ENCODE data around the gene ABCB10. TPM values are rescaled to one million over a fixed set of nuclear protein-coding genes. Genes with fewer than 3 reads are reported as not detected.
A peak's percentile ranks its signal among the peaks of the same experiment; 100 is the strongest.
"Not testable (repeated sequence)": the region's sequence is repeated elsewhere in the genome, so short reads cannot be mapped to it uniquely, and the experiment has no call there.

The ABCB10 gene
- total RNA-seq (10 to 100 TPM; 16.3 to 20.5 TPM), polyA plus RNA-seq (10 to 100 TPM in 1 of 3 donors, 1 to 10 TPM in 2; 5.1 to 12.8 (median 8.9) TPM), total RNA-seq (17.2 to 37.9 (median 27.7) reads per million in 6 experiments)

GRCh38 chr1:229558460-229559335 is at the start of gene ABCB10:
TSS of gene ABCB10 (minus strand) at chr1:229558707. CDS start at chr1:229558652, 55 bp downstream.
- Mint-ChIP-seq H3K27ac (peak within 1 kb of the TSS; percentile 63 to 95 (median 90)), H3K4me3 (peak within 1 kb of the TSS; percentile 91 to 99 (median 96)), H3K27me3 (no peaks in the 10 kb centered on the region), H3K36me3 (peaks cover 0 to 10% (median 0%) of the 10 kb centered on the region in 3 donors), H3K4me1 (peaks cover 21 to 44% (median 41%) of the 10 kb centered on the region in 4 donors), H3K9me3 (no peaks in the 10 kb centered on the region)
- DNase-seq (peak; percentile 61 to 87 (median 80)), ATAC-seq (peak; percentile 81 to 83)
- POLR2A ChIA-PET = interaction anchor here (0.7 to 4.4 kb wide), 12 partner anchors 9 to 508 kb away, joined by 3 to 74 read pairs (median 4); partner anchors contain the start of genes CCSAP, GALNT2, NUP133 and TAF5L

GRCh38 chr1:229607370-229607769 is 48.9 kb upstream of the ABCB10 start:
- Mint-ChIP-seq H3K27me3 (no peaks in the 10 kb centered on the region), H3K4me3 (no peak overlapping the region), H3K36me3 (peaks cover 19 to 95% (median 50%) of the 10 kb centered on the region in 3 donors), H3K4me1 (peaks cover 0 to 2% (median 0%) of the 10 kb centered on the region in 4 donors), H3K9me3 (no peaks in the 10 kb centered on the region), H3K27ac (peak overlapping the region in 1 of 10 donors; percentile 2)
- ATAC-seq (no peak), DNase-seq (no peak)
- POLR2A ChIA-PET = no interaction called here

- peaks cover 8 to 89% (median 34%) of the 10 kb centered on the region in 3 donors for H3K36me3 Mint-ChIP-seq
- no peaks in the 10 kb centered on the region for H3K9me3 Mint-ChIP-seq
- H3K27me3 Mint-ChIP-seq = no peaks in the 10 kb centered on the region
- H3K4me1 Mint-ChIP-seq = peaks cover 0 to 4% (median 2%) of the 10 kb centered on the region in 4 donors
- no peak overlapping the region for H3K4me3 Mint-ChIP-seq
- POLR2A ChIA-PET = no interaction called here
- ATAC-seq (no peak), DNase-seq (no peak)
- H3K27ac Mint-ChIP-seq = no peak overlapping the region
Observed at GRCh38 chr1:229603371-229604005, 45.0 kb upstream of the ABCB10 start.

DNA sequence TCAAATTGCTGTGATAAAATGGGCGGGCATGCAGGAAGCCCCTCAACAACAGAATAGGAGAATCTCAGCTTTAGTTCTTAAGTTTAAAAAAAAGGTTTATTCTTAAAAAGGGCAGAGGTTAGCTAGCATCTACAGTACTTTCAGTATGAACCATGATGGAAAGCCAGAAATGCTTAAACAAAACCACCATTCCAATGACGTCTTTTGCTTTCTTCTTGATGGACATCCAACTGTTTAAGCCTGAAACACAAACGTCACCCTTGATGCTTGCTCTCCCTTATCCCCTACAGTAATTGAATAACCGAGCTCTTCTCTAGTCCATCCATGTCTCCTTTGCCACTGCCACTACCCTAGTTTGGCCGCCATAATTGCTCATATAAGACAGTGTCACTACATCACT is 41.7 kb upstream of the ABCB10 start:
- Mint-ChIP-seq H3K4me3 (no peak overlapping the region), H3K9me3 (no peaks in the 10 kb centered on the region), H3K36me3 (peaks cover 4 to 80% (median 22%) of the 10 kb centered on the region in 3 donors), H3K4me1 (peaks cover 3 to 11% (median 6%) of the 10 kb centered on the region in 4 donors), H3K27ac (no peak overlapping the region), H3K27me3 (no peaks in the 10 kb centered on the region)
- DNase-seq = no peak
- no peak for ATAC-seq
- POLR2A ChIA-PET = no interaction called here

GRCh38 chr1:229599218-229599954 is 40.9 kb upstream of the ABCB10 start:
- Mint-ChIP-seq H3K36me3 (peaks cover 4 to 80% (median 28%) of the 10 kb centered on the region in 3 donors), H3K4me3 (no peak overlapping the region), H3K27ac (no peak overlapping the region), H3K4me1 (peaks cover 3 to 11% (median 6%) of the 10 kb centered on the region in 4 donors), H3K9me3 (no peaks in the 10 kb centered on the region), H3K27me3 (no peaks in the 10 kb centered on the region)
- DNase-seq (no peak), ATAC-seq (no peak)
- POLR2A ChIA-PET = no interaction called here

GRCh38 chr1:229597877-229598276 is 39.4 kb upstream of the ABCB10 start:
- ATAC-seq = no peak
- Mint-ChIP-seq H3K4me1 (peaks cover 3 to 11% (median 6%) of the 10 kb centered on the region in 4 donors), H3K9me3 (no peaks in the 10 kb centered on the region), H3K36me3 (peaks cover 4 to 84% (median 35%) of the 10 kb centered on the region in 3 donors), H3K27me3 (no peaks in the 10 kb centered on the region), H3K4me3 (no peak overlapping the region), H3K27ac (peak overlapping the region in 3 of 10 donors; percentile 18 to 62 (median 33))
- POLR2A ChIA-PET = no interaction called here
- DNase-seq = no peak

GRCh38 chr1:229596925-229597699 is 38.6 kb upstream of the ABCB10 start:
- H3K27me3 Mint-ChIP-seq = no peaks in the 10 kb centered on the region
- H3K4me1 Mint-ChIP-seq = peaks cover 3 to 11% (median 6%) of the 10 kb centered on the region in 4 donors
- no peak for ATAC-seq
- H3K36me3 Mint-ChIP-seq = peaks cover 4 to 80% (median 33%) of the 10 kb centered on the region in 3 donors
- H3K9me3 Mint-ChIP-seq = no peaks in the 10 kb centered on the region
- H3K27ac Mint-ChIP-seq = peak overlapping the region in 1 of 10 donors; percentile 4
- POLR2A ChIA-PET = no interaction called here
- no peak for DNase-seq
- no peak overlapping the region for H3K4me3 Mint-ChIP-seq

DNA sequence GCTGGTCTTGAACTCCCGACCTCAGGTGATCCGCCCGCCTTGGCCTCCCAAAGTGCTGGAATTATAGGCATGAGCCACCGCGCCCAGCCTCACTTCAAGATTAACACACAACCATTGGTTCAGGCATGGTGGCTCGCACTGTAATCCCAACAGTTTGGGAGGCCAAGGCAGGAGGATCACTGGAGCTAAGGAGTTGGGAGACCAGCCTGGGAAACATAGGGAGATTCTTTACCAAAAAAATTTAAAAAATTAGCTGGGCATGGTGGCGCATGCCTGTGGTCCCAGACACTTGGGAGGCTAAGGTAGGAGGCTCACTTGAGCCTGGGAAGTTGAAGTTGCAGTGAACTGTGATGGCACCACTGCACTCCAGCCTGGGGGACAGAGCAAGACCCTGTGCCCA is 37.4 kb upstream of the ABCB10 start:
- H3K4me1 Mint-ChIP-seq, POLR2A ChIA-PET, ATAC-seq, H3K4me3 Mint-ChIP-seq, H3K27me3 Mint-ChIP-seq, H3K9me3 Mint-ChIP-seq, DNase-seq: not testable (repeated sequence)
- Mint-ChIP-seq H3K27ac (peak overlapping the region in 1 of 10 donors; percentile 13), H3K36me3 (peaks cover 0 to 72% (median 27%) of the 10 kb centered on the region in 3 donors)

DNA sequence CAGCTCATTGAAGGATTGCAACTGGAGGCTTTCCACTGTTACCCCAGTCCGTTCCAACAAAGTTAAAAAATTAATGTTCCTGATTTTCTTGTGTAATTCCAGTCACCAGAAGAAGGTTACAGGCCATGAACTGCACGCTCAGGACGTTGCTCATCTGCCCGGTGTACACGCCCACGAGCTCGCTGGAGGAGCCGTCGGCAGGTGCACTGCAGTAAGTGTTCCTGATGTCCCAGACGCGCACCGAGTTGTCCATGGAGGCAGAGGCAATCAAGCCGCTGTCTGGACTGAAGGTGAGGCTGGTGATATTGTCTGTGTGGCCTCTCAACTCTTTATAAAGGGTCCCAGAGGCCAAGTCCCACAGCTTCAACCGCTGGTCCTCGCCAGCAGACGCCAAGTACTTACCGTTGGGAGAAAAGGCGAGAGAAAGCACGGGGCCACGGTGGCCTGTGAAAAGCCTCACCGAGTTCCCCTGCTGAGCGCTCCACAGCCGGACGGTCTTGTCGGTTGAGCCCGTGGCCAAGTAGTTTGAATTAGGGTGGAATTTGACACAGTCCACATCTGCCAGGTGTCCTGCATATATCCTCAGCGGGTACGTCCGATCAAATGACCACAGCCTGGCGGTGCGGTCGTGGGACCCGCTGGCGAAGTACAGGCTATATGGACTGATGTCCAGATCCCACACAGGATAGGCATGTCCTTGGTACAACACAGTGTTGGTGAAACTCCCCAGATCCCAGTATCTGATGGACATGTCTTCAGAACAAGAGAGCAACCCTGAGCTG is 35.9 kb upstream of the ABCB10 start:
- POLR2A ChIA-PET = no interaction called here
- H3K27ac Mint-ChIP-seq = peak overlapping the region in 1 of 10 donors; percentile 10
- peaks cover 3 to 9% (median 4%) of the 10 kb centered on the region in 4 donors for H3K4me1 Mint-ChIP-seq
- no peaks in the 10 kb centered on the region for H3K9me3 Mint-ChIP-seq
- DNase-seq (no peak), ATAC-seq (no peak)
- no peak overlapping the region for H3K4me3 Mint-ChIP-seq
- peaks cover 0 to 59% (median 28%) of the 10 kb centered on the region in 3 donors for H3K36me3 Mint-ChIP-seq
- no peaks in the 10 kb centered on the region for H3K27me3 Mint-ChIP-seq

DNA sequence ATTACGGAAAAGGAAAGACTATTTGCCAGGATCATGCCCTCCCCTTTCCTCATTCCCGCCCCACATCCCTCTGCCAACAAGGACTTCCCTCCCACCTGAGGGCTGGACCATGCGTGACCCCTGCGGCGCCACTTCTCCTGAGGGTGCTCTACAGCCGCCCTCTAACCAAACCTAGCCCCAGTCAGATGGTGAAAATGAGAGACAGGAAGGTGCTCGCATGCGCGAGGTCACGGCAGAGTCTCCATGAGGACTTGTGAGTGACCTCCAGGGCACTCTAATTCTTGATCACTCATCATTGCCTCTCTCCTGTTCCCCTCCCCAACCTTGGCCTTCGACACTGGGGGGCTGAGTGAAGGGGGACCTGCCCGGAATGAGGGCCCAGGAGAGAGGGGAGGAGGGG is 35.3 kb upstream of the ABCB10 start:
- DNase-seq = no peak

DNA sequence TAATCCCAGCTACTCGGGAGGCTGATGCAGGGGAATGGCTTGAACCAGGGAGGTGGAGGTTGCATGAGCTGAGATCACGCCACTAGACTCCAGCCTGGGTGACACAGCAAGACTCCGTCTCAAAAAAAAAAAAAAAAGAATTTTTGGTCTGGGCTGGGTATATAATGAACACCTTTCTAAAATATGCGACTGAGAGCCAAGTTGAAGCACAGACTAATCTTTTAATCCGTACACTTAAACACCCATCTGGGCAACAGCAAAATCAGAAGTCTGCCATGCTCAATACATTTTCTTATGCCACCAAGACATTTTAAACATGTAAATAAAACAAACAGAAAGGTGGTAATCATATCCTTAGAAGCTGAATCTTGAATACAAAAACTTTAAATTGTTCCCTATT is 31.6 kb upstream of the ABCB10 start:
- Mint-ChIP-seq H3K27me3 (peaks cover 0 to 1% (median 0%) of the 10 kb centered on the region in 5 donors), H3K4me1 (no peaks in the 10 kb centered on the region), H3K27ac (no peak overlapping the region), H3K9me3 (no peaks in the 10 kb centered on the region), H3K36me3 (peaks cover 0 to 30% (median 26%) of the 10 kb centered on the region in 3 donors), H3K4me3 (no peak overlapping the region)
- DNase-seq = no peak
- ATAC-seq = no peak
- POLR2A ChIA-PET = no interaction called here

More for the DNA sequence above, 35.3 kb upstream of the ABCB10 start:
- Mint-ChIP-seq H3K4me3 (no peak overlapping the region), H3K4me1 (peaks cover 3 to 7% (median 4%) of the 10 kb centered on the region in 4 donors), H3K27me3 (no peaks in the 10 kb centered on the region), H3K9me3 (no peaks in the 10 kb centered on the region), H3K36me3 (peaks cover 0 to 54% (median 26%) of the 10 kb centered on the region in 3 donors), H3K27ac (no peak overlapping the region)
- POLR2A ChIA-PET = no interaction called here
- no peak for ATAC-seq
